ENCODE data around the gene RDX.
A peak's percentile ranks its signal among the peaks of the same experiment; 100 is the strongest.

The RDX gene

DNA sequence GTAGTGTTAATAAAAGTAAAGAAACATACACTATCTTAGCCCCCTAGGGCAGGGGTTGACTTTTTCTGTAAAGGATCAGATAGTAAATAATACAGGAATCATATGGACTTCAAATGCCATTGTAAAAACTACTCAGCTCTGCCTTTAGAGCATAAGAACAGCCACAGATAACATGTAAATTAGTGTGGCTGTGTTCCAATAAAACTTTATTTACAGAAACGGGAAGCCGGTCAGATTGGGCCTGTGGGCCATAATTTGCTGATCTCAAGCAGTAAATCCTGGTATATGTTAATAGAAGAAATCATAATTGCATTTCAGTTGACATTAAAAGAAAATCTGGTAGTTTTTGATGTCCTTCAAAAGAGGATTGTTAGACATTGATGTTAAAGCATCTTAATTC lies 126.7 kb downstream of the RDX start:
- no peak for ATAC-seq

- no peak for ATAC-seq
Observed at GRCh38 chr11:110168033-110168803, 128.2 kb downstream of the RDX start.

DNA sequence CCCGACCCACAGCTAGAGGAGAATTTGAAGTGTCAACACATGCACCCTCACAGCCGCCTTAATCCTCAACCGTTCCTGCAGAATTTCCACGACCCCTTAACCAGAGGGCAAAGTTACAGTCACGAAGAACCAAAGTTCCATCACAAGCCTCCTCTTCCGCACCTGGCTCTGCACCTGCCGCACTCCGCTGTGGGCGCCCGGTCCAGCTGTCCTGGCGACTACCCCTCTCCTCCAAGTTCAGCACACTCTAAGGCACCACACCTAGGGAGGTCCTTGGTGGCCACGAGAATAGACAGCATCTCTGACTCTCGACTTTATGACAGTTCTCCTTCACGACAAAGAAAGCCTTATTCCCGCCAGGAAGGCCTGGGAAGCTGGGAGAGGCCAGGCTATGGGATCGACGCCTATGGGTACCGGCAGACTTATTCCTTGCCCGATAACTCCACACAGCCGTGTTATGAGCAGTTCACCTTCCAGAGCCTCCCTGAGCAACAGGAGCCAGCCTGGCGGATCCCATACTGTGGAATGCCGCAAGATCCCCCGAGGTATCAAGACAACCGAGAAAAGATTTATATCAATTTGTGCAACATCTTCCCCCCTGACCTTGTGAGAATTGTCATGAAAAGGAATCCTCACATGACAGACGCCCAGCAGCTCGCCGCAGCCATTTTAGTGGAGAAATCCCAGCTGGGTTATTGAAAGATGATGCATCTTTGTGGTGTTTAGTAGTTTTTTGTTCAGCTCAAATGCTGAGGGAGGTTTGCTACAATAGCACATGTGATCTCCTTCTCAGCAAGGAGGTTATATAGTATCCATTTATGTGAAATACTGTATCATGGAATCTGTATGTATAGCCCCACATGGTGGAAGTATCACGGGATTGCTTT lies 131.1 kb downstream of the RDX start:
- ATAC-seq: no peak

DNA sequence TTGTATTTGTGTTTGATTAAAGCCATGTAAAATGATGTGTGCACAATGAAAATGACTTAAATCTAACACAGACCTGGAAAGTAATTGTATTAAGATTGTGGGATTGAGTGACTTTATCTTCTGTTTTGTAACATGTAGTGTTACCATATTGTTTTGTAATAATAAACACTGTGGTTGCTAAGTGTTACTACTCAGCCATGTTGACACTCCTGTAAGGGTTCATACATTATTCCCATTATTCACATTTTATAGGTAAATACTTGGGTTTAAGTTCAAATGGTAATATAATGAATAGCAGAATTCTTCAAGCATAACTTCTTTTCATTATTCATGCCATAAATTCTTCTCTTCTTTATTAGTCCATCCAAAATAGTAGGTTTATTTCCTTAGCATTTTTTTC lies 134.2 kb downstream of the RDX start:
- no peak for ATAC-seq

DNA sequence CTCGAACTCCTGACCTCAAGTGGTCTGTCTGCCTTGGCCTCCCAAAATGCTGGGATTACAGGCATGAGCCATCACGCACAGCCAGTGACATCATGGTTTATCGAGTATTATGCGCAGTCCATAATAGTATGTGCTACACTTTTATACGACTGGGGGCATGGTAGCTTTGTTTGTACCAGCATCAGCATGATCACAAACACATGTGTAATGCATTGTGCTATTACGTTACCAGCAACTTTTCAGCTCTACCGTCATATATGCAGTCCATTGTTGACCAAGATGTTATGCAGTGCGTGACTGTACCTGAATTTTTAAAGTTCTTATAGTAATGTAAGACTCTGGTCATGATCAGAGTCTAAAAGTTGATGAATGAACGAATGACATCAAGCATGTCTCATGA lies 135.4 kb downstream of the RDX start:
- ATAC-seq: no peak

DNA sequence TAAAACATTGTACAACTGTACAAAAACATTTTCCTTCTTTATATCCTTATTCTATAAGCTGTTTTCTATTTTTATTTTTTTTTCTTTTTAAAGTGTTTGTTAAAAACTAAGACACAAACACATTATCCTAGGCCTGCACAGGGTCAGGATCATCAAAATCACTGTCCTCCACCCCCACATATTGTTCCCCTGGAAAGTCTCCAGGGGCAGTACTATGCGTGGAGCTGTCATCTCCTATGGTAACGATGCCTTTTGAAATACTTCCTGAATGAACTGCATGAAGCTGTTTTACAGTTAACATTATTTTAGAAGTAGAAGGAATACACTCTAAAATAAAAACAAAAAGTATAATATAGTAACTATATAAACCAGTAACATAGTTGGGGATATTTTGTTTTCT lies 136.0 kb downstream of the RDX start:
- no peak for ATAC-seq

GRCh38 chr11:110160016-110160415 lies 136.4 kb downstream of the RDX start:
- ATAC-seq: no peak

DNA sequence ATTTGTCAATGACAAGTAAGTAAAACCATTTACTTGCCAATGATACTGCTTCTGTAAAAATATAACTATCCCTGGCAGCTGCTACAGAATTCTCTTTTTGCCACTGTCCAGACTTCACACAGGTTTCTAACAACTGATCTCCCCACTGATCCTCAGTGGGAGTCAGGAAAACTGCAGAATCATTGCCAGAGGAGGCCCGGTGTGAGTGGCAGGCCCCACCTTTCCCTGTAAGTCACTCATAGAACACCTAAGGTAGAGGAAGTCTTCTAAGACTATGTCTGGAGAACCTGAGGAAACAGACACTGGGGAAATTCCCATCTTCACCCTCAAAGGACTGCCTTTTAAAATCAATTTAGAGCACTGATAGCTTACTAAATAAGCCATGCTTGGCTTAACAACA lies 136.9 kb downstream of the RDX start:
- no peak for ATAC-seq

GRCh38 chr11:110158317-110159200 lies 137.9 kb downstream of the RDX start:
- ATAC-seq: no peak

GRCh38 chr11:110156503-110156902 lies 139.9 kb downstream of the RDX start:
- peak; percentile 88 to 92 for ATAC-seq

DNA sequence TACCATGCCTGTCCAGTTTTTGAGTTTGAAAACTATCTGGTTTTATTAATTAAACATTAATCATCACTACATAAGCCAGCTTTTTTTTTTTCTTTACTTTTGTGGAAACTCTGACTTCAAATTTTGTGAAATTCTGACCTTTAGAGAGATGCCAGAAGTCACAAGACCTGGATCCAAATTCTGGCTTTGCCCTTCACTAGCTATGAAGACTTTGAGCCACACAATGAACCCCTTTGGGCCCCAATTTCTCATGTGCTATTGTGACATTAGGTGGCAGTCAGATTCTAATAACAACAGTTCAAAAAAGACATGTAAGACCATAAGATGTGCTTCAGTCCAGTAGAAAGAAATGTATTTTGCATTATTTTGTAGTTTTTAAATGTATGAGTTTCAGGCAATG lies 142.9 kb downstream of the RDX start:
- ATAC-seq: no peak

DNA sequence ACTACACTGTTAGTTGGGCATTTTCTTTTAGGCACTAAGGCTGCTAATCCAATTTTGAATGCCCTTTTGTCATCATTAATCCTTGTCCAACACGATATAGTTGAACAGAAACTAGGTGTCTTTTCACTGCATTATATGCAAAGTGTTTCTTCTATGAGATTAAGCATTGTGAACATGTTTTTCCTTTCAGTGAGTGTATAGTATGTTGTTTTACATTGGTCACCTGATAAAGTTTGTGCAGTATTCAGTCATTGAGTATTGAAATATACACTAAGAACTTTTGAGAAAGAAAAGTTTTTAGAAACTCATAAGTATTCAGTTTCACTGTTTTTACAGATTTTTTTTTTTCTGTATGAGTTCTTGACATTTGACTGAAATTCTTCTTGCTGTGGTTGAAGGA lies 144.2 kb downstream of the RDX start:
- ATAC-seq: no peak

- peak; percentile 92 to 93 for ATAC-seq
Observed at GRCh38 chr11:110148775-110149744, 147.4 kb downstream of the RDX start.

DNA sequence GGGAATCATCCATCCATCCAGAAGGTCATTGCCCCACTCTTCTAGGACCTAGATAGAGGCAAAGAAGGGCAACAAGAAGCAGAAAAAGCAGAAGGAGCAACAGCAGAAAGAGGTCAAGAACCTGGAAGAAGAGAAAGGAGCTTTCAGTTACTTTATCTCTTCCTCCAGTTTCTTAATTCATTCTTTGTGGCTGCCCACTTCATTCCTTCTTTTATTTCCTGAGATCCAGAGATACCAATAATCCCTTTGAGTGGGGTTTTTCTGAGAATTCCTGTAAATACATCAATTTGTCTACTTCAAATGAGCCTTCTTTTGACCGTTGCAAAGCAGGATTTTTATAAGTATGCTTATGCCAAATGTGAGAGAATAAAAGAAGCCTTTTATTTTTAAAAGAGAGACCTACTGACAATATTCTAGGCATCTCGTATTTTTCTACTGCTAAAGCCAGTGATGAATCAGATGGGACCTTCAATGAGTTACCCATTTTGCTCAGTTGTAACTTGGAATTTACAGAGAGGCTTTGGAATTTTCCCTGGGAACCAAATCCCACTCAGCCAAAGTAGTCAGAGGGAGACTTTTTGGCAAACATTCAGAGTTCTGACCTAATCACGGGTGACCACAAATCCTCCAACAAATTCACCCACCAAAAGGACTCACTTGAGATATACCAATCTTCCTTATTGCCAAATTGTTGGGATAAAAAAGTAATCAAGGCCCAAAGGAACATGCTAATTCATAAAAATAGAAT lies 148.3 kb downstream of the RDX start:
- no peak for ATAC-seq

DNA sequence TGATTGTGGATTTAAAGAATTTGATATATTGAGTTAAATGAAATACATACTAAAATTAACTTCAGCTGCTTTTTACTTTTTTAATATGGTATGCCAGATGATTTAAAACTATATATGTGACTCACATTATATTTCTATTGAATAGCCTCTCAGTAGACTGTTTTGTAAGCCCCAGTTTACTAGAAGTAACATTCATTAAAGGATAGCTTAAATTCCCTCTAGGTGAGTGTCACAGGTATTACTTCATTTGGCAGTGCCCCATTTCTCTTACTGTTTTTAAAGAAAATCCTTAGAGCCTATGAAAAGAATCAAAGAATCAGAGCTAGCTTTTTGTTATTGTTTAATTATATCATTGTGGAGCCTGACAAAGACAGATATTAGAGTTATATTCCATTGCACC lies 154.6 kb downstream of the RDX start:
- ATAC-seq: no peak

DNA sequence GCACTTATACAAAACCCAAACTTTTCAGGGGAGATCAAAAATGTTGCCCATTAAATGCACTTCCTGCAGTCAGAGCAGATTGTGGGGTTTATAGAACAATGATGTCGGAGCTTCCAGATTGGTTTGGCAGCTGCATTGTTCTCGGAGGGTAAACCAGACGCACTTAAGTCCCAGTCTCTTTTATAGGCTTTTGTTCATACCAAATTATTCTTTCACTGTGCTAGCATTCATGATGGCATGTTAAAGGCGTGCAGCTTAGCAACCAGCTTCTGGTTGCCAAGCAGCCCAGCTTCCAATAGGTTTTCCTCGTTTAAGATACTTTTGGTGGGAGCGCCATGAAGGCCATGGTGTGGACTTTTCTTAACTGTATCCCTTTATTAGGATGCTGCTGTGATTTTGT lies 162.3 kb downstream of the RDX start:
- no peak for ATAC-seq

DNA sequence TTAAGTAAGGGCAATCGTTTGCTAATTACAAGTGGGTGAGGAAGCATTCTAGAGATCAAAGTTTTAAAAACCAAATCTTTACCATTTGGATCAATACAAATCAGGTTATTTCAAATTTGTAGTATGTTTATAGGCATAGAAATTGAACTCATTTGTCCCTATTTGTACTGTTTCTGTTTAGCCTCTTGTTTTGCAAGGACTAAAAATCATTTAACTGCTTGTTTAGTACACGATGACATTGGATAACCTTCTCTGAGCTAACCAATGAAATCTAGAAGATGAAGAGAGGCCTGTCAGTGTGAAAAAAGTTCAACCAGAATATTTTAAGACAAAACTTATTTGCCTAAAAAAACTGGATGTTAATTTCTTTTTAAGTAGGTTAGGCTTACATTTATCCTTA lies 163.3 kb downstream of the RDX start:
- no peak for ATAC-seq

DNA sequence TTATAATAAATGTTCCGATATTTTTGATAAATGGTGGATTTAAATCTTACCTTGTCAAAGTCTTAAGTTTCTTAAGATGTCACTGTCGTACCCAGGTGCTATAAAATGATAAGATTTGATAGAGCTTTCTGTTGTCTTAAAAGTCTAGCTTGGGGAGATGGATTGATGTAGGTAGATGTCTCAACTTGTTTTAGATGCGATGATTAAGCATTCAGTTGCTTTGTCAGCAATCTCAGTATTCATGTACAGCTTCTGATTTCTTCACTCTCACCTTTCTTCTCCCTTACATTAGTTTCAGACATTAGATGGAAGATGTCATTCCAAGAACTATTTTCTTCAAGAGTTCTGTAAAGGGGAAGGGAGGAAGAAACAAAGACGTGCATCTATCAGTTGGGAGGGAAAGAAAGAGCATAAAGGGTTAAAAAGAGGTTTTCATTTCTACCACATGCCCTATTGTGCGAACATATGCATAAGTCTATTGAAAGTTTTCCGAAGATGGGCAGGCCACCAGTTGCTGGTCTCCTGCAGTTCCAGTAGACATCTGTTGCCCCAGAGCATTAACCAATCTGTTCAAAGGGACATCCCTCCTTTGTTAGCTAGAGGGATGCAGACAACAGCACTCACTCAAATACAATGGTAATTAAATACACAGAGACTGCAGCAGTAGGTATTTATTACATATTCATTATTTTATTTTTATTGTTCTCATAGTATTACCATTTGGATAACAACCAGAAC lies 164.9 kb downstream of the RDX start:
- no peak for ATAC-seq

GRCh38 chr11:110130642-110131238 lies 165.7 kb downstream of the RDX start:
- no peak for ATAC-seq

GRCh38 chr11:110128161-110128560 lies 168.3 kb downstream of the RDX start:
- ATAC-seq: no peak
